WI38 (cell line): ENCODE measurements around the gene NT5DC3.

ENCODE experiments used
- H3K4me3 ChIP-seq: 2 replicates; pipeline ENCODE4 v1.5.1; 2011; ENCODE audit warnings: low read depth, mild to moderate bottlenecking, control low read depth, low read length
- TF ChIP-seq, protein P1 (sequence below): IDR thresholded peaks from 2 replicates; pipeline ENCODE4 v1.5.1; 2012; ENCODE audit warnings: low read depth, mild to moderate bottlenecking, control low read depth, low read length

Gene NT5DC3

GRCh38 chr12:103748002-103748401 is 93.0 kb downstream of the NT5DC3 start:
- no peak overlapping the region for H3K4me3 ChIP-seq
- TF ChIP-seq, protein P1, sequence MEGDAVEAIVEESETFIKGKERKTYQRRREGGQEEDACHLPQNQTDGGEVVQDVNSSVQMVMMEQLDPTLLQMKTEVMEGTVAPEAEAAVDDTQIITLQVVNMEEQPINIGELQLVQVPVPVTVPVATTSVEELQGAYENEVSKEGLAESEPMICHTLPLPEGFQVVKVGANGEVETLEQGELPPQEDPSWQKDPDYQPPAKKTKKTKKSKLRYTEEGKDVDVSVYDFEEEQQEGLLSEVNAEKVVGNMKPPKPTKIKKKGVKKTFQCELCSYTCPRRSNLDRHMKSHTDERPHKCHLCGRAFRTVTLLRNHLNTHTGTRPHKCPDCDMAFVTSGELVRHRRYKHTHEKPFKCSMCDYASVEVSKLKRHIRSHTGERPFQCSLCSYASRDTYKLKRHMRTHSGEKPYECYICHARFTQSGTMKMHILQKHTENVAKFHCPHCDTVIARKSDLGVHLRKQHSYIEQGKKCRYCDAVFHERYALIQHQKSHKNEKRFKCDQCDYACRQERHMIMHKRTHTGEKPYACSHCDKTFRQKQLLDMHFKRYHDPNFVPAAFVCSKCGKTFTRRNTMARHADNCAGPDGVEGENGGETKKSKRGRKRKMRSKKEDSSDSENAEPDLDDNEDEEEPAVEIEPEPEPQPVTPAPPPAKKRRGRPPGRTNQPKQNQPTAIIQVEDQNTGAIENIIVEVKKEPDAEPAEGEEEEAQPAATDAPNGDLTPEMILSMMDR, result no peak

DNA sequence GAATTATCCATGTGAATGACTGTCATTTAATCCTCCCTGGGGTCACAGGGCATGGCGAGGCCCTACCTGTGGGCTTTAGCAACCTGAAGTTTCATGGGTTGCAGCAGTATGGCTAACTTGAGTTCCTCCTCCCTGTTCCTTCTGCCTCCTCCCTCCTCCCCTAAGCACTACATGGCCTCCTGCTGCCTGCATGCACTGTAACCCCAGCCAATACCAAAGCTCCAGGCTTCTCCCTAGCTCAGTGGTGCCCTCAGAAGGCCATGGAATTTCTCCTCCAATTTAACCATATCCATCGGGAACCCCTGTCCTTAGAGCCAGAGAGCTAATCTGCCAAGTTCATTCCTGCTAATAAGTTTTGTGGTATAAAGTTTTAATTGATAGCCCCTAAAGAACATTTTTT is 95.1 kb downstream of the NT5DC3 start:
- TF ChIP-seq, protein P1, result no peak
- H3K4me3 ChIP-seq, result no peak overlapping the region

DNA sequence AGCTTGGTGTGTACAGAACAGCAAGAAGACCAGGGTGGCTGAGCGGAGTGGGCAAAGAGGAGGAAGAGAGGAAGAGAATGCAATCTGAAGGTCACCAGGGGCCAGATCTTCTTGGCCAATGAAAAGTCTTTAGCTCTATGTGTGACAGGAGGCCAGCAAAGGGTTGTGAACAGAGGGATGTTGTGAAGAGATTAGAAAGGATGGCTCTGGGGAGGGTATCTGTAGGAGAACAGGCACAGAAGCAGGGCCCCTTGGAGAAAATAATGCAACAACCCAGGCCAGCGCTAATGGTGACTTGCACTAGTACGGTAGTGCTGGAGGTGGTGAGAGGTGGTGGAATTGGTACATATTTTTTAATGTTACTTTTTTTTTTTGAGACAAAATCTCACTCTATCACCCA is 97.2 kb downstream of the NT5DC3 start:
- TF ChIP-seq, protein P1, result no peak
- no peak overlapping the region for H3K4me3 ChIP-seq

DNA sequence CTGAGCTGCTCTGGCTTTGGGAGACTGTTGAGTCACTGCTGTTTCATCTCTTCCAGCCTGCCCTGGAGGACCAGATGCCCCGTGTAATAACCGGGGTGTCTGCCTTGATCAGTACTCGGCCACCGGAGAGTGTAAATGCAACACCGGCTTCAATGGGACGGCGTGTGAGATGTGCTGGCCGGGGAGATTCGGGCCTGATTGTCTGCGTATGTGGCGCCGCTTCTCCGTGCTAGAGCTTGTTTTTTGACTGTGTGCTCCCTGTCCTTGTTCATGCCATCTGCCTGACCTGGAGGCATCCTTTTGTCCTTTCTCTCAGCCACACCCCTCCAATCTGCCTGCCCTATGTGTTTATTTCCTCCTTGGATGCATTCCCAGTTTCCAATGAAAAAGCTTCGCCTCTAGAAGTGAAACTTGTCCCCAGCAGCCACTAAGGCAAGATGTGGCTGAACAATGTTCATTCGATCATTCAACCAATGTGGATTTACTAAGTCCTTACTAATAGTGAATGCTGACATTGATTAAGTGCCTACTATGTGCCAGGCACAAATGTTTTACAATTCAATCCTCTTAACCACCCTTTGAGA is 98.6 kb downstream of the NT5DC3 start:
- TF ChIP-seq, protein P1, result no peak
- no peak overlapping the region for H3K4me3 ChIP-seq

GRCh38 chr12:103737881-103738280 is 103.2 kb downstream of the NT5DC3 start:
- no peak overlapping the region for H3K4me3 ChIP-seq
- TF ChIP-seq, protein P1, result no peak

DNA sequence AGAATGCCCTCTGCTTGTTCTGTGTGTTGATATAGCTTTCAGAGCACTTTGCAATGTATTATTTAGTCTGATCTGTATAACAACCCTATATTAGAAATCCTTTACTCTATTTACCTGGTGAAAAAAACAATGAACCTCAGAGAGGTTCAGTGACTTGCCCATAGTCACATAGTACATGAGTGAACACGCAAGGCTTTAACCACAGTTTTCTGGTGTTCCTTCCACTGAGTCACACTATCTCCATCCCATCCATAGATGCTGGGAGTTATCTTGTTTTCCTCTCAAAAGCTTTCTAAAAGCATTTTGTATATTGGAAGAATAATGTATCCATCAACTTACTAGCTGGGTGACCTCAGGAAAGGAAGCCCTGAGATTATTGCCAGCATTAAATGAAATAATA is 104.5 kb downstream of the NT5DC3 start:
- no peak overlapping the region for H3K4me3 ChIP-seq
- TF ChIP-seq, protein P1, result no peak

GRCh38 chr12:103735291-103735690 is 105.7 kb downstream of the NT5DC3 start:
- TF ChIP-seq, protein P1, result no peak
- H3K4me3 ChIP-seq, result no peak overlapping the region
